B cell (primary cell): ENCODE measurements around the gene HTT-AS. TPM values are rescaled to one million over a fixed set of nuclear protein-coding genes. Genes with fewer than 3 reads are reported as not detected.

ENCODE experiments used
- ATAC-seq: fragments of 200-7000 bp; cut with Tn5 transposase; one replicate; pipeline ENCODE4 v1.10.0; 2021; ENCODE audit warnings: low read depth, mild to moderate bottlenecking, moderate number of reproducible peaks, moderate library complexity
- CTCF ChIA-PET: fragments of 350-600 bp; sonication (Branson Sonifier 250); formaldehyde crosslinking; loops from one replicate; lab custom pipeline; 2021; ENCODE audit warnings: antibody characterized with exemption, inconsistent platforms; lab: Charles Lee
- POLR2A ChIA-PET: fragments of 350-600 bp; sonication (Branson Sonifier 250); formaldehyde crosslinking; loops from one replicate; lab custom pipeline; 2021; ENCODE audit warnings: antibody characterized with exemption; lab: Charles Lee
- DNase-seq: peaks from one replicate; pipeline ENCODE4 v3.0.0; 2013
- H2AFZ ChIP-seq: 2 replicates; pipeline ENCODE4 v1.6.1; 2012; ENCODE audit warnings: mild to moderate bottlenecking, low read depth, low read length; ENCODE audit not compliant: insufficient read depth, poor library complexity, severe bottlenecking
- H3K27ac ChIP-seq, 2 donors: 1 replicate in 1 of 2; 2 replicates in 1 of 2; pipeline ENCODE4 v1.5.1; 2012 to 2013; ENCODE audit warnings: low read length in 2 of 2, mild to moderate bottlenecking in 2 of 2, moderate library complexity in 1 of 2
- H3K27me3 ChIP-seq, 4 experiments: fragments of 200-600 bp in 1 of 4; sonication (generic) in 1 of 4; replicated peaks in 1 of 4; 1 replicate in 2 of 4; 2 replicates in 2 of 4; pipeline versions ENCODE4 v1.6.1 to v1.7.0; 2013 to 2016; ENCODE audit warnings: low read length in 3 of 4, mild to moderate bottlenecking in 2 of 4, mixed read lengths in 1 of 4, moderate library complexity in 1 of 4; ENCODE audit not compliant: insufficient read depth in 4 of 4, control insufficient read depth in 3 of 4; ENCODE audit errors: control extremely low read depth in 1 of 4
- H3K36me3 ChIP-seq, 2 experiments: replicated peaks in 1 of 2; 1 replicate in 1 of 2; 2 replicates in 1 of 2; pipeline versions ENCODE4 v1.6.1 to v1.7.1; 2013; ENCODE audit warnings: low read length in 1 of 2; ENCODE audit not compliant: insufficient read depth in 2 of 2, control insufficient read depth in 1 of 2; ENCODE audit errors: control extremely low read depth in 1 of 2, extremely low read depth in 1 of 2
- H3K4me1 ChIP-seq, 2 donors: fragments of 200-600 bp in 1 of 2; sonication (generic) in 1 of 2; 1 replicate in 1 of 2; 2 replicates in 1 of 2; pipeline versions ENCODE4 v1.5.1 to v1.6.1; 2013 to 2017; ENCODE audit warnings: low read length in 2 of 2; ENCODE audit not compliant: control insufficient read depth in 2 of 2, insufficient read depth in 2 of 2
- H3K4me2 ChIP-seq: replicated peaks from 2 replicates; pipeline ENCODE3; 2012; ENCODE audit warnings: mild to moderate bottlenecking, low read depth, low read length; ENCODE audit not compliant: poor library complexity, severe bottlenecking
- H3K4me3 ChIP-seq, 5 experiments: fragments of 200-600 bp in 1 of 5; sonication (generic) in 1 of 5; 1 replicate in 3 of 5; 2 replicates in 2 of 5; pipeline versions ENCODE4 v1.5.1 to v1.7.0; 2011 to 2016; ENCODE audit warnings: low read length in 4 of 5, mild to moderate bottlenecking in 4 of 5, low read depth in 2 of 5, control low read depth in 1 of 5, moderate library complexity in 1 of 5; ENCODE audit not compliant: insufficient read depth in 1 of 5; ENCODE audit errors: control extremely low read depth in 1 of 5, extremely low read depth in 1 of 5
- H3K79me2 ChIP-seq: fragments of 200-600 bp; sonication (generic); one replicate; pipeline ENCODE4 v1.6.0; 2016; ENCODE audit warnings: low read length; ENCODE audit not compliant: control insufficient read depth, insufficient read depth
- H3K9ac ChIP-seq: fragments of 200-600 bp; sonication (generic); 2 replicates; pipeline ENCODE4 v1.6.1; 2017; ENCODE audit warnings: mild to moderate bottlenecking, low read length, moderate library complexity
- H3K9me3 ChIP-seq, 3 donors: one replicate each; pipeline versions ENCODE4 v1.6.1 to v1.7.1; 2013; ENCODE audit warnings: low read length in 2 of 3; ENCODE audit not compliant: control insufficient read depth in 2 of 3, insufficient read depth in 1 of 3; ENCODE audit errors: control extremely low read depth in 1 of 3
- H4K20me1 ChIP-seq: 2 replicates; pipeline ENCODE4 v1.6.0; 2012; ENCODE audit warnings: mild to moderate bottlenecking, low read length; ENCODE audit not compliant: insufficient read depth, control insufficient read depth, poor library complexity, severe bottlenecking
- H3K27ac Mint-ChIP-seq: one replicate; pipeline ENCODE4 v1.8.0; 2021; ENCODE audit warnings: mixed read lengths
- H3K27me3 Mint-ChIP-seq: one replicate; pipeline ENCODE4 v1.8.0; 2021; ENCODE audit warnings: mixed read lengths
- H3K4me1 Mint-ChIP-seq: one replicate; pipeline ENCODE4 v1.8.0; 2021; ENCODE audit warnings: mixed read lengths
- H3K4me3 Mint-ChIP-seq: one replicate; pipeline ENCODE4 v1.8.0; 2021; ENCODE audit warnings: mixed read lengths
- H3K9me3 Mint-ChIP-seq: one replicate; pipeline ENCODE4 v1.8.0; 2022; ENCODE audit warnings: mixed read lengths; ENCODE audit not compliant: insufficient read depth
- CTCF ChIP-seq: fragments of 200-600 bp; IDR thresholded peaks from one replicate; pipeline ENCODE4 v1.8.0; 2022; ENCODE audit warnings: antibody characterized with exemption, mild to moderate bottlenecking
- EZH2 ChIP-seq: IDR thresholded peaks from 2 replicates; pipeline ENCODE4 v1.6.1; 2012; ENCODE audit warnings: borderline replicate concordance, low read depth, mild to moderate bottlenecking, moderate library complexity, low read length; ENCODE audit not compliant: insufficient read depth, poor library complexity, severe bottlenecking
- WGBS: methylation state at CpG from one replicate; pipeline ENCODE4 v1.1.5; 2013; ENCODE audit warnings: missing lambda C conversion rate; ENCODE audit not compliant: insufficient coverage; 5-methylcytosine and 5-hydroxymethylcytosine counted together
- intact Hi-C: fragments of 100-400 bp; cut with micrococcal nuclease; formaldehyde crosslinking; loops from one replicate; pipeline ENCODE4 v1.10.0; 2022
- polyA plus RNA-seq: library from polyadenylated mRNA; depleted of rRNA; stranded (reverse); fragments of >200 nt; gene quantifications from 2 replicates; pipeline ENCODE4 v1.2.3, GENCODE V29; 2012
- total RNA-seq, 2 donors: library from RNA; stranded (reverse); fragments of 120-200 nt in 1 of 2; gene quantifications; 1 replicate in 1 of 2; 2 replicates in 1 of 2; pipeline versions ENCODE4 v1.2.3 to v1.2.4, GENCODE V29; 2013 to 2022

HTT-AS gene
- total and polyA plus RNA-seq, 2 donors (not counting 1 experiment from before 2014, with no cell fraction given), result 0.84 TPM; not detected in 1

GRCh38 chr4:3022112-3022511 lies 52.2 kb downstream of the HTT-AS start:
- TF ChIP-seq EZH2 (no peak), CTCF (no peak)
- ATAC-seq (no peak), DNase-seq (no peak)
- no peak overlapping the region for H3K4me3 Mint-ChIP-seq
- H3K4me1 Mint-ChIP-seq, result peaks cover 4% of the 10 kb centered on the region
- peaks cover 0 to 6% (median 2%) of the 10 kb centered on the region in 4 experiments for H3K27me3 ChIP-seq
- H4K20me1 ChIP-seq, result no peaks in the 10 kb centered on the region
- H2AFZ ChIP-seq, result no peak overlapping the region
- no peaks in the 10 kb centered on the region for H3K9me3 Mint-ChIP-seq
- ChIA-PET CTCF (no interaction called here), POLR2A (no interaction called here)
- H3K79me2 ChIP-seq, result no peaks in the 10 kb centered on the region
- 86% methylated on average over 5 of the region's 8 CpGs for WGBS
- peaks cover 0 to 11% (median 0%) of the 10 kb centered on the region in 3 donors for H3K9me3 ChIP-seq
- H3K4me2 ChIP-seq, result no peak overlapping the region
- peaks cover 17% of the 10 kb centered on the region for H3K27me3 Mint-ChIP-seq
- no peaks in the 10 kb centered on the region for H3K4me1 ChIP-seq
- no peak overlapping the region for H3K9ac ChIP-seq
- H3K27ac ChIP-seq, result no peak overlapping the region
- intact Hi-C loops, result no loop called here
- no peak overlapping the region for H3K4me3 ChIP-seq
- H3K27ac Mint-ChIP-seq, result no peak overlapping the region
- no peaks in the 10 kb centered on the region for H3K36me3 ChIP-seq

GRCh38 chr4:3021627-3022026 lies 52.7 kb downstream of the HTT-AS start:
- ChIA-PET POLR2A (no interaction called here), CTCF (no interaction called here)
- H3K27me3 ChIP-seq, result peaks cover 0 to 6% (median 2%) of the 10 kb centered on the region in 4 experiments
- H3K79me2 ChIP-seq, result no peaks in the 10 kb centered on the region
- H3K9me3 ChIP-seq, result peaks cover 0 to 11% (median 0%) of the 10 kb centered on the region in 3 donors
- no peak overlapping the region for H3K27ac Mint-ChIP-seq
- no peak overlapping the region for H2AFZ ChIP-seq
- no peaks in the 10 kb centered on the region for H3K9me3 Mint-ChIP-seq
- no peaks in the 10 kb centered on the region for H3K36me3 ChIP-seq
- 72% methylated on average over 7 of the region's 8 CpGs for WGBS
- H3K4me1 ChIP-seq, result no peaks in the 10 kb centered on the region
- DNase-seq (no peak), ATAC-seq (no peak)
- peaks cover 4% of the 10 kb centered on the region for H3K4me1 Mint-ChIP-seq
- intact Hi-C loops, result no loop called here
- no peak overlapping the region for H3K9ac ChIP-seq
- TF ChIP-seq EZH2 (no peak), CTCF (no peak)
- H3K4me3 Mint-ChIP-seq, result no peak overlapping the region
- no peak overlapping the region for H3K4me2 ChIP-seq
- no peaks in the 10 kb centered on the region for H4K20me1 ChIP-seq
- H3K27me3 Mint-ChIP-seq, result peaks cover 19% of the 10 kb centered on the region
- H3K4me3 ChIP-seq, result no peak overlapping the region
- H3K27ac ChIP-seq, result no peak overlapping the region
